ENCODE data around the gene ATP2B3. TPM values are rescaled to one million over a fixed set of nuclear protein-coding genes. Genes with fewer than 3 reads are reported as not detected.

Gene ATP2B3
- total RNA-seq, 1 donor from 2014 or later, result not detected

DNA sequence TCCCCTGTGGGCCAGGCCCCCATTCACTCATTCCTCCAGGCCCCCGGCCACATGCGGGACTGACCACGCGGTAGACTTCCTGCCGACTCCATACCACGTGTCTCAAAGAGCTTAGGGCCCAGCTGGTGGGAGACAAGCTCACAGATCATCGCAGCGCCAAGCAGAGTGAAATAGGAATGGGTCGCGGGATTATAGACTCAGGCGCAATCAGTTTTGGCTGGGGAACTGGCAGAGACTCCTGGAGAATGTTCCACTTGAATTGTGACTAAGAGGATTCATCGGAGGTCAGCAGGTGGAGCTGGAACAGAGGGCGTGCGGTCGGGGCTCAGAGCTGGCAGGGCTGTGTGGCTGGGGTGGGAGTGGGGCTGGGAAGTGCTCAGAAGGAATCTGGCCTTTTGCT lies 15.6 kb downstream of the ATP2B3 start:
- H3K27me3 Mint-ChIP-seq (ENCODE audit: low read depth), result no peaks in the 10 kb centered on the region
- no peak overlapping the region for H3K27ac Mint-ChIP-seq
- no peak for DNase-seq (ENCODE audit: low spot score)
- intact Hi-C loops (cut with micrococcal nuclease), result no loop called here
- no peaks in the 10 kb centered on the region for H3K4me1 Mint-ChIP-seq (ENCODE audit: low read depth)
- H3K36me3 Mint-ChIP-seq (ENCODE audit: low read depth), result no peaks in the 10 kb centered on the region
- no peaks in the 10 kb centered on the region for H3K9me3 Mint-ChIP-seq
- H3K4me3 Mint-ChIP-seq (ENCODE audit: low read depth), result no peak overlapping the region

DNA sequence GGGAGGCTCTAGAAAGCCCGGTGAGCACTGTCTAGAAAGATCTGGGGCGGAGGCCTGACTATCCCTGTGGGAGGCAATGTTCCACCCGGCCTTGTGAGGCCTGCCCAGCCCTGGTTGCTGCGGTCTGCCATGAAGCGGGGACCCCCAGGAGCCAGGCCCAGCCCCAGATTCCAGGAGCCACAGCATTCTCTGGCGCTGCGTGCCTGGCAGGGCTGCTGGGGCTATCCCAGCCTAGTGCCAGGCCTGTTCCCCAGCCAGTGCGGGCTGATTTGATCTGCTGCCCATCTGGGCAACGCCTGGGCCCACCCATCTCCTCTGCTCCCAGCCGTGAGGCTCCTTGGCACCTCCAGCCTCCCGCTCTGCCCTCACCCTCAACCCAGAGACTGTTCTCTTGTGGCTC lies 19.6 kb downstream of the ATP2B3 start:
- intact Hi-C loops (cut with micrococcal nuclease), result no loop called here
- no peak for DNase-seq (ENCODE audit: low spot score)
- no peak overlapping the region for H3K27ac Mint-ChIP-seq
- no peak overlapping the region for H3K4me3 Mint-ChIP-seq (ENCODE audit: low read depth)
- no peaks in the 10 kb centered on the region for H3K36me3 Mint-ChIP-seq (ENCODE audit: low read depth)
- no peaks in the 10 kb centered on the region for H3K4me1 Mint-ChIP-seq (ENCODE audit: low read depth)
- H3K9me3 Mint-ChIP-seq, result no peaks in the 10 kb centered on the region
- H3K27me3 Mint-ChIP-seq (ENCODE audit: low read depth), result no peaks in the 10 kb centered on the region

DNA sequence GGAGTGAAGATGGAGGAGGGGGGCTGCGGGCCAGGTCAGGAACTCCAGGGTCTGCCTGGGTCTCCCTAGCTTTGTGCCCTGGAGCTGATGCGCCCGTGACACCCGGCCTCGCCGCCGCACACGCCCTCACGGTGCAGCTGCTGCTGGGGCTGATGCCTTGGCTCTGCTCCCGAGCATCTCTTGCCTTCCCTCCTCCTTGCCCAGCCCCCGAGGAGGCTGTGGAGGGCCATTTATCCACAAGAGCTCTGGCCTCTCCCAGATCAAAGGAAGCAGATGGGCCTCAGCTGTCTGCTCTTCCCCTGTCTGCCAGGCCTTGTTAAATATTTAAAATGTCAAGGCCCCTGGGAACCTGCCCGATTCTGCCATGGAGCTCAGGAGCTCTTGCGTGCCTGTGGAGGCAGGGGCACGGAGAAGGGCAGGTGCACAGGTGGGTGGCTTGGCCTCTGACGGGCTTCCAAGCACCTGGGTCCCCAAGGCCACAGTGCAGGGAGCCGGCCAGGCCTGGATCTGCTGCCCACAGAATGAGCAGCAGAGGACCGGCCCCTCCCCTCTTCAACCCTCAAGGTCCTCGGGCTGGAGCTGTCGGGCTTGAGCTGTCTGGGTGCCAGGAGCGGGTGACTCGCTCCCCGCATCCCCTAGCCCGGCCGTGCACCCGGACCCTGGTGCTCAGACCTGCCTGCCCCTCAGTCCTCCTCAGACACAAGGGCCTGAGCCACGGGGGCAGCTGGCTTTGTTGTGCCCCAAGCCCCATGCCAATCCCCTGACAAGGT lies 20.3 kb downstream of the ATP2B3 start:
- DNase-seq (ENCODE audit: low spot score), result no peak
- H3K27me3 Mint-ChIP-seq (ENCODE audit: low read depth), result no peaks in the 10 kb centered on the region
- H3K27ac Mint-ChIP-seq, result no peak overlapping the region
- intact Hi-C loops (cut with micrococcal nuclease), result loop anchor here (2.0 kb wide), 1 partner anchor 131 kb away; no protein-coding TSS in a partner anchor
- no peak overlapping the region for H3K4me3 Mint-ChIP-seq (ENCODE audit: low read depth)
- no peaks in the 10 kb centered on the region for H3K9me3 Mint-ChIP-seq
- no peaks in the 10 kb centered on the region for H3K36me3 Mint-ChIP-seq (ENCODE audit: low read depth)
- H3K4me1 Mint-ChIP-seq (ENCODE audit: low read depth), result no peaks in the 10 kb centered on the region

DNA sequence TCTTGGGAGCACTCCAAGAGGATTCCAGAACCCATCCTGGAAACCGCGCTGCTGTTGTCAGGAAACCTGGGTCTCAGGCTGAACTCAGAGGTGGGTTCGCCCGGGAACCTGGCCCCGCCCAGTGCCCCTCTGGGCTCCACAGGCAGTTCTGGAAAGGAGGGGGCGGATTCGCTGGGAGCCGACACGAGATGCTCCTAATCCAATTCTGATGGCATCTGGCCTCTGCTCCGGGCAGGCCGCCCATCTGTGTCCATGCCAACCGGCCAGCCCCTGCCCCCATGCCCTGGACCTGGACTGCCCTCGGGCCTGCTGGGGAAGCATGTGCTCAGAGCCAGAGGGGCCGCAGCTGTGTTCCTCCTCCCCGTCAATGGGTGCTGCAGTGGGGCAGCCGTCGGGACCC lies 21.0 kb downstream of the ATP2B3 start:
- Mint-ChIP-seq H3K4me3 (ENCODE audit: low read depth) (no peak overlapping the region), H3K9me3 (no peaks in the 10 kb centered on the region), H3K4me1 (ENCODE audit: low read depth) (no peaks in the 10 kb centered on the region), H3K27ac (no peak overlapping the region), H3K36me3 (ENCODE audit: low read depth) (no peaks in the 10 kb centered on the region), H3K27me3 (ENCODE audit: low read depth) (no peaks in the 10 kb centered on the region)
- no peak for DNase-seq (ENCODE audit: low spot score)
- intact Hi-C loops (cut with micrococcal nuclease), result loop anchor here (2.0 kb wide), 1 partner anchor 130 kb away; no protein-coding TSS in a partner anchor

DNA sequence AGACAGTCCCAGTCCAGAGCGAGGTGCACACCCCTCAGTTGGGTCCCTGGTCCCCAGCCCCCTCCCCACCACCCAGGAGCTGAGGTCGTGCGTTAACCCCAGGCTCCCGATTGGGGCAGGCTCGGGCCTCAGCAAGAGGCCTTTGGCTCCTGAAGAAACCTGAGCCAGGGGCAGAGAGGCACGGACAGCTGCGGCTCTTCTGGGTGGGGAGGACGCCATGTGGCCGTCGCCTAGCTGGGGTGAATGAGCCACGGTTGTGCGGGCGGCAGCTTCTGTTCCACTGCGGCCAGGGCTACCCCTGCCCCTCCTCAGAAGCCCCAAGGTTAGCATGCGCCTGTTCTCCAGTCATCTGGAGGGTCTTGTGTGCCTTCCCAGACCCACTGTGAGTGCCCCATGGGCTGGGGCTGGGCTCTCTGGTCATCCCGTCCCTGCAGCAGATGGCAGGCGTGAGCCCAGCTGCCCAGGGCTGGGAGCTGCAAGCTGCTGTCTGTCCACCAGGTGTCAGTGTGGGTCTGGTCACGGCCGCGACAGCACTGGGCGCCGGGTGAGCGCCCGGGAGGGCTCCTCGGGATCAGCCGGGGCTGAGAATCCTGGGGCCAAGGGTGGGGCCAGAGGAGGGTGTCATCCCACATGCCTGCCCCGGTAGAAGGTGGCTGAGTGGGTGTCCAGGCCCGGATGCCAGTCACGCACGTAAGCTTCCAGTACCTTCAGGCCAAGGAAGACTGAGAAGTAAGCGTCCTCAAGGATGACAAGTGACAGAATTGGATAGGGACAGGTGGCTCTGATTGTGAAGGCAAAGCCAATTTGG lies 21.9 kb downstream of the ATP2B3 start:
- Mint-ChIP-seq H3K36me3 (ENCODE audit: low read depth) (no peaks in the 10 kb centered on the region), H3K9me3 (no peaks in the 10 kb centered on the region), H3K4me3 (ENCODE audit: low read depth) (no peak overlapping the region), H3K27me3 (ENCODE audit: low read depth) (no peaks in the 10 kb centered on the region), H3K4me1 (ENCODE audit: low read depth) (no peaks in the 10 kb centered on the region), H3K27ac (no peak overlapping the region)
- DNase-seq (ENCODE audit: low spot score), result peak; percentile 19
- intact Hi-C loops (cut with micrococcal nuclease), result loop anchor here (2.0 kb wide), 1 partner anchor 129 kb away; no protein-coding TSS in a partner anchor

DNA sequence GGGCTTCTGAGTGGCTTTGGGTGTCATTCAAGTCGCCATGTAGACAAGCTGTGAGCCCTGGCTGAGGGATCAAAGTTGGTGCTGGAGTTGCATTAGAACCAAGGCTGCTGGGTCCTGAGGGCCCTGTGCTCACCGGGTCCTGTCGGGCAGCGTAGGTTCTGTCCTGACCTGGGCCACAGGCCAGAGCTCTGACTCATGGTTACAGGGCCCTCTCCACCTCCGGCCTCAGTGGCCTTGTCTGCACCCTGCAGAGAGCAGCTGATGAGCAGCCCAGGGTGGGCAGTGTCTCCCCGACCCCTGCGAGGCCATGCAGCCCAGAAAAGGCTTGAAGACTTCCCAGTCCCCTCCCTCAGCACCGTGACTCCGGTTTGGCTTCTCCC lies 22.5 kb downstream of the ATP2B3 start:
- no peaks in the 10 kb centered on the region for H3K4me1 Mint-ChIP-seq (ENCODE audit: low read depth)
- no peaks in the 10 kb centered on the region for H3K27me3 Mint-ChIP-seq (ENCODE audit: low read depth)
- H3K36me3 Mint-ChIP-seq (ENCODE audit: low read depth), result no peaks in the 10 kb centered on the region
- no peak for DNase-seq (ENCODE audit: low spot score)
- H3K4me3 Mint-ChIP-seq (ENCODE audit: low read depth), result no peak overlapping the region
- H3K9me3 Mint-ChIP-seq, result no peaks in the 10 kb centered on the region
- intact Hi-C loops (cut with micrococcal nuclease), result loop anchor here (2.0 kb wide), 1 partner anchor 129 kb away; no protein-coding TSS in a partner anchor
- no peak overlapping the region for H3K27ac Mint-ChIP-seq

DNA sequence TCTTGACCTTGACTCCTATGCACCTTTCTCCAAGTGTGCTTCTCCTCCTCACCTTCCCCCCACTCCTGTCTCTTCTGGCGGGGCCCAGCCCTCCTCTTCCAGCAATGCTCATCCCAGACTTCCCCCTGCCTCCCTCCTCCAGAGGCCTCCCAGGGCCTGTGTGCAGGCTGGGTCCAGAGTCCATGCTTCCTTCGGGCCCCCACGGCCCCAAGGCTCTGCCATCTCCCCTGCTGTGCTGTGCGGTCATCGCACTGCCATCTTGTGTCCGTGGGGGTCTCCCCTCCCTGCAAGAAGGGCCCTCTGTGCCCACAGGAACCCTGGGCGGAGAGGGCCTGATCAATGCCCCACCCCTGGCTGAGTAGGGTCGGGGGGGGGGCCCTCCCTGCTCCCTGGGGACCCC lies 27.3 kb downstream of the ATP2B3 start:
- no peak overlapping the region for H3K4me3 Mint-ChIP-seq (ENCODE audit: low read depth)
- DNase-seq (ENCODE audit: low spot score), result no peak
- intact Hi-C loops (cut with micrococcal nuclease), result no loop called here
- no peaks in the 10 kb centered on the region for H3K27me3 Mint-ChIP-seq (ENCODE audit: low read depth)
- no peaks in the 10 kb centered on the region for H3K9me3 Mint-ChIP-seq
- no peaks in the 10 kb centered on the region for H3K36me3 Mint-ChIP-seq (ENCODE audit: low read depth)
- H3K4me1 Mint-ChIP-seq (ENCODE audit: low read depth), result no peaks in the 10 kb centered on the region
- no peak overlapping the region for H3K27ac Mint-ChIP-seq

DNA sequence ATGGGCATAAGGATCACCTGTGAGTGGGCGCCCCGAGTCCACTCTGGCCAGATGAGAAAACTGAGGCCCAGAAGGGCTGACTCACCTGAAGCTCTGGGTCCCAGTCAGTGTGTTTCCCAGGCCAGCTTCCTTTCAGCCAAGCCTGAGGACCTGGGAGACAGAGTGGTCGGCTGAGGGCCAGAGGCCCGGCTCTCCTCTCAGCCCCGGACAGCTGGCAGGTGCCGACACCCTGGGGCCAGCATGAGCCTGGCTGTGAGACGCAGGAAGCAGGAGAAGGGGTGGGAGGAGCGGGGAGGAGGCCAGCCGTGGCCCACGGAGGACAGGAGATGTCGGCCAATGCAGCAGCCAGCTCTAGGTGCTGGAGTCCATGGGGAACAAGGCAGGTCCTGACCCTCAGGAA lies 28.9 kb downstream of the ATP2B3 start:
- H3K9me3 Mint-ChIP-seq, result no peaks in the 10 kb centered on the region
- no peak overlapping the region for H3K27ac Mint-ChIP-seq
- no peaks in the 10 kb centered on the region for H3K4me1 Mint-ChIP-seq (ENCODE audit: low read depth)
- DNase-seq (ENCODE audit: low spot score), result no peak
- no peak overlapping the region for H3K4me3 Mint-ChIP-seq (ENCODE audit: low read depth)
- no peaks in the 10 kb centered on the region for H3K27me3 Mint-ChIP-seq (ENCODE audit: low read depth)
- intact Hi-C loops (cut with micrococcal nuclease), result no loop called here
- no peaks in the 10 kb centered on the region for H3K36me3 Mint-ChIP-seq (ENCODE audit: low read depth)

DNA sequence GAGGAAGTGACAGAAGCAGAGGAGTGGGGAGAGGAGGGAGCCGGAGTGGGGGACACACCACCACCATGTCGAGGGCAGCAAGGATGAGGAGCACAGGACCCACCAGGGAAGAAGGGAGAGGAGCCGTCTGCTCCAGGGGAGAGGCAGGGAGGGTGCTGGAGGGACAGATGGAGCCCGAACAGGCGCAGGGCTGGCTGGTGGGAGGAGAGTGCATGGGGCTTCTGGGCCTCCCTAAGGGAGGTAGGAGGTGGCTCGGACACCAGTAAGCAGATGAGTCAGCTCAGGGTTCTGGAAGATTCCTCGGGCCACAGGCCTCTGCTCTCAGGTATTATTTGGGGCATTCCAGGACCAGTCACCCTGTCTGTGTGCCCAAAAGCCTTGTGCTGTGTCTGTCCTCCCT lies 29.8 kb downstream of the ATP2B3 start:
- H3K27ac Mint-ChIP-seq, result no peak overlapping the region
- no peak for DNase-seq (ENCODE audit: low spot score)
- no peaks in the 10 kb centered on the region for H3K4me1 Mint-ChIP-seq (ENCODE audit: low read depth)
- no peaks in the 10 kb centered on the region for H3K36me3 Mint-ChIP-seq (ENCODE audit: low read depth)
- no peak overlapping the region for H3K4me3 Mint-ChIP-seq (ENCODE audit: low read depth)
- H3K9me3 Mint-ChIP-seq, result no peaks in the 10 kb centered on the region
- intact Hi-C loops (cut with micrococcal nuclease), result no loop called here
- no peaks in the 10 kb centered on the region for H3K27me3 Mint-ChIP-seq (ENCODE audit: low read depth)

DNA sequence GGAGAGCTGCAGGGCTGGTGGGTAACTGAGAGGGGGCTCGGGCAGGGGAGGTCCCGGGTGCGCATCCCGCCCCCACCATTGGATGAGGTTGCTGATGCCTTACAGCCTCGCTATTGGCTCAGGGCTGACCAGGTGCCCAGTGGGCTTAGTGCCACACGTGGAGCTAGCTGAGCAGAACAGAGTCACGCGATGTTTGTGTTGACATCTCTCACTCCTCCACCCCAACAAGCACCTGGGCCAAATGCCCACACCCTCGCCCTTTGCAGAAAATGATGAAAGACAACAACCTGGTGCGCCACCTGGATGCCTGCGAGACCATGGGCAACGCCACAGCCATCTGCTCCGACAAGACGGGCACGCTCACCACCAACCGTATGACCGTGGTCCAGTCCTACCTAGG lies 31.8 kb downstream of the ATP2B3 start:
- Mint-ChIP-seq H3K27me3 (ENCODE audit: low read depth) (no peaks in the 10 kb centered on the region), H3K27ac (no peak overlapping the region), H3K9me3 (no peaks in the 10 kb centered on the region), H3K4me1 (ENCODE audit: low read depth) (no peaks in the 10 kb centered on the region), H3K4me3 (ENCODE audit: low read depth) (no peak overlapping the region), H3K36me3 (ENCODE audit: low read depth) (no peaks in the 10 kb centered on the region)
- no peak for DNase-seq (ENCODE audit: low spot score)
- intact Hi-C loops (cut with micrococcal nuclease), result no loop called here

DNA sequence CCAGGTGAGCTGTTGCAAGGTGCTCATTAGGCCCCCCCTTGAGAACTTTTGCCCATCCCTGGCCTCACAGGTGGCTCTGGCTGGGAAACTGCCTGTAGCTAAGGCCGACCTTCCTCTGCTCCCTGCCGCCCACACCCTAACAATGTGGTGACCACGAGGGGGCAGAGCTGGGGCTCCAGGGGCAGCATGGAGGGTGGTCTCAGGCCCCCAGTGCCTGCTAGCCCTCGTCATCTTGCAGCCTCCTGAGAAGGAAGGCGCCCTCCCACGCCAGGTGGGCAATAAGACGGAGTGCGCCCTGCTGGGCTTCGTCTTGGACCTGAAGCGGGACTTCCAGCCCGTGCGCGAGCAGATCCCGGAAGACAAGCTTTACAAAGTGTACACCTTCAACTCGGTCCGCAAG lies 32.4 kb downstream of the ATP2B3 start:
- intact Hi-C loops (cut with micrococcal nuclease), result no loop called here
- DNase-seq (ENCODE audit: low spot score), result no peak
- H3K27me3 Mint-ChIP-seq (ENCODE audit: low read depth), result no peaks in the 10 kb centered on the region
- no peaks in the 10 kb centered on the region for H3K4me1 Mint-ChIP-seq (ENCODE audit: low read depth)
- no peaks in the 10 kb centered on the region for H3K36me3 Mint-ChIP-seq (ENCODE audit: low read depth)
- H3K4me3 Mint-ChIP-seq (ENCODE audit: low read depth), result no peak overlapping the region
- H3K27ac Mint-ChIP-seq, result no peak overlapping the region
- no peaks in the 10 kb centered on the region for H3K9me3 Mint-ChIP-seq

DNA sequence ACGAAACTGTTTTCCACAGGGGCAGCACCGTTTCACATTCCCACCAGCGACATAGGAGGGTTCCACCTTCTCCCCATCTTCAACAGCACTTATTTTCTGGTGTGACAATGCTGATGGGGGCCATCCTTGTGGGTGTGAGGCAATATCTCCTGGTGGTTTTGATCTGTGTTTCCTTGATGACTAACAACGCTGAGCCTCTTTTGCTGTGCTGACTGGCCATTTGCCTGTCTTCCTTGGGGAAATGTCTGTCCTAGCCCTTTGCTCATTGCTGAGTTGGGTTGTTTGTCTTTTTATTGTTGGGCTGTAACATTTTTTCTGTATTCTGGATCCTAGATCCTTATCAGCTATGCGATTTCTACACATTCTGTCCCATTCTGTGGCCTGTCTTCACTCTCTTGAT lies 33.7 kb downstream of the ATP2B3 start:
- intact Hi-C loops (cut with micrococcal nuclease), result no loop called here
- Mint-ChIP-seq H3K4me1 (ENCODE audit: low read depth) (no peaks in the 10 kb centered on the region), H3K4me3 (ENCODE audit: low read depth) (no peak overlapping the region), H3K36me3 (ENCODE audit: low read depth) (no peaks in the 10 kb centered on the region), H3K27ac (no peak overlapping the region), H3K9me3 (no peaks in the 10 kb centered on the region), H3K27me3 (ENCODE audit: low read depth) (no peaks in the 10 kb centered on the region)
- DNase-seq (ENCODE audit: low spot score), result no peak

DNA sequence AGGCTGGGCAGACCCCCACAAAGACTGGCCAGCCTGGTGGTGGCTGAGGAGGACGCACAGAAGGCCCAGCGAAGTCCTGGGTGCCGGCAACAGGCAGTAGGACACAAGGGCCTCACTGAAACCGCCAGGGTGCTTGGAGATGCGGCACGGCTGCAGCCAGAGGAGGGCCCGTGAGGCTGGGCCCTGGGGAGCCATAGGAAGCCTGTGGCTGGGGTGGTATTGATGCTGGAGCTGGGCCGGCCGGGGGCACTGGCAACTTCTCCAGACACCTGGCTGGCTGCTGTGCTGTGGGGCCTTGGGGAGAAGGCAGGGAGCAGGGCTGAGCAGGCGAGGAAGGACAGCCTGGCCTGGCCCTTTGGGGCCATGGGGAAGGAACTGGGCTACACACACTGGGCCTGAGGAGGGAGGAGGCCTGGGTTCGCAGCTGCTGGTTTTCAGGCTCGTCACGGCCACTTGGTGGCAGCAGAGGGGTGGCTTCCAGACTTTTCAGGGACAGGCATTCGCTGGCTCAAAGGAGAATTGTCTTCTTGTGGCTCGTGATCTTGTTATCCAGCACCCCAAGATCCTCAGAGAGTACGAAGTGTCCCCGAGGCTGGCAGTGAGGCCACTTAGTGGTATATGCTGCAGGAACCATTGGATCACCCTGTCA lies 37.2 kb downstream of the ATP2B3 start:
- DNase-seq (ENCODE audit: low spot score), result peak; percentile 37
- no peaks in the 10 kb centered on the region for H3K9me3 Mint-ChIP-seq
- H3K36me3 Mint-ChIP-seq (ENCODE audit: low read depth), result no peaks in the 10 kb centered on the region
- no peaks in the 10 kb centered on the region for H3K4me1 Mint-ChIP-seq (ENCODE audit: low read depth)
- no peaks in the 10 kb centered on the region for H3K27me3 Mint-ChIP-seq (ENCODE audit: low read depth)
- no peak overlapping the region for H3K4me3 Mint-ChIP-seq (ENCODE audit: low read depth)
- intact Hi-C loops (cut with micrococcal nuclease), result loop anchor here (1.0 kb wide), 1 partner anchor 114 kb away; no protein-coding TSS in a partner anchor
- H3K27ac Mint-ChIP-seq, result no peak overlapping the region

Data from activated T-helper 2 cell treated with anti-CD3 and anti-CD28 coated beads, Interferon-gamma antibody, Interleukin-2, Interleukin-4, amounts not matched to agents 10 μg/mL and 5 μg/mL and 100 μg/mL, durations not matched to agents 14 hours and 24 hours and 36 hours (primary cell).